HG02970 (cell line): ENCODE results near the gene OXA1L.
"Not testable (repeated sequence)": the region's sequence is repeated elsewhere in the genome, so short reads cannot be mapped to it uniquely, and the experiment has no call there.

Experiments used
- ATAC-seq: cut with Tn5 transposase; IDR thresholded peaks from one replicate; pipeline ENCODE4 v1.9.1; 2021; ENCODE audit warnings: mild to moderate bottlenecking, moderate library complexity, moderate number of reproducible peaks; ENCODE audit not compliant: unreplicated experiment, low FRiP score

Gene OXA1L

GRCh38 chr14:22766457-22767322, at the start of gene OXA1L:
OXA1L (plus strand) TSS chr14:22766688; CDS start chr14:22766702, 14 bp downstream.
- ATAC-seq, result peak; percentile 83

GRCh38 chr14:22718091-22718490, 48.4 kb upstream of the OXA1L start:
- ATAC-seq, result no peak

GRCh38 chr14:22721213-22721612, 45.3 kb upstream of the OXA1L start:
- ATAC-seq, result no peak

- no peak for ATAC-seq
Observed at GRCh38 chr14:22723815-22724214, 42.7 kb upstream of the OXA1L start.

- not testable (repeated sequence) for ATAC-seq
Observed at GRCh38 chr14:22724847-22725246, 41.6 kb upstream of the OXA1L start.

GRCh38 chr14:22725374-22725773, 41.1 kb upstream of the OXA1L start:
- ATAC-seq, result not testable (repeated sequence)

- ATAC-seq, result no peak
Observed at GRCh38 chr14:22726012-22726411, 40.5 kb upstream of the OXA1L start.

GRCh38 chr14:22732062-22732461, 34.4 kb upstream of the OXA1L start:
- not testable (repeated sequence) for ATAC-seq

- no peak for ATAC-seq
Observed at GRCh38 chr14:22733829-22734228, 32.7 kb upstream of the OXA1L start.

GRCh38 chr14:22735096-22735495, 31.4 kb upstream of the OXA1L start:
- no peak for ATAC-seq

GRCh38 chr14:22736384-22736783, 30.1 kb upstream of the OXA1L start:
- ATAC-seq, result not testable (repeated sequence)

- no peak for ATAC-seq
Observed at GRCh38 chr14:22737052-22737451, 29.4 kb upstream of the OXA1L start.

- no peak for ATAC-seq
Observed at GRCh38 chr14:22739423-22739822, 27.1 kb upstream of the OXA1L start.

- no peak for ATAC-seq
Observed at GRCh38 chr14:22740020-22740419, 26.5 kb upstream of the OXA1L start.

- no peak for ATAC-seq
Observed at GRCh38 chr14:22747769-22748168, 18.7 kb upstream of the OXA1L start.

GRCh38 chr14:22748206-22748605, 18.3 kb upstream of the OXA1L start:
- ATAC-seq, result no peak

GRCh38 chr14:22748631-22749068, 17.8 kb upstream of the OXA1L start:
- ATAC-seq, result no peak

- ATAC-seq, result no peak
Observed at GRCh38 chr14:22752422-22752821, 14.1 kb upstream of the OXA1L start.

GRCh38 chr14:22753586-22753985, 12.9 kb upstream of the OXA1L start:
- no peak for ATAC-seq

- not testable (repeated sequence) for ATAC-seq
Observed at GRCh38 chr14:22757972-22758650, 8.4 kb upstream of the OXA1L start.

GRCh38 chr14:22761734-22762133, 4.8 kb upstream of the OXA1L start:
- no peak for ATAC-seq

GRCh38 chr14:22764382-22764781, 2.1 kb upstream of the OXA1L start:
- ATAC-seq, result no peak
